RWPE2 (cell line): Measurements from ENCODE around the gene MAP3K19.

Source experiments
- ATAC-seq: fragments of 200-7000 bp; cut with Tn5 transposase; 3 replicates; pipeline ENCODE4 v1.9.1; 2021; ENCODE audit warnings: low read depth
- DNase-seq: peaks from one replicate; pipeline ENCODE4 v3.0.0-alpha.2; 2020; ENCODE audit warnings: low spot score
- H3K27ac ChIP-seq: fragments of 450-650 bp; 2 replicates; pipeline ENCODE4 v1.5.1; 2017; ENCODE audit warnings: mild to moderate bottlenecking; ENCODE audit not compliant: poor library complexity, severe bottlenecking
- H3K27me3 ChIP-seq: fragments of 250-450 bp; sonication (Bioruptor Pico); 2 replicates; pipeline ENCODE4 v1.5.1; 2021; ENCODE audit warnings: mild to moderate bottlenecking, moderate library complexity; ENCODE audit not compliant: insufficient read depth, poor library complexity, severe bottlenecking
- H3K36me3 ChIP-seq: fragments of 250-450 bp; sonication (Bioruptor Pico); 2 replicates; pipeline ENCODE4 v1.5.1; 2020; ENCODE audit warnings: low read depth, mild to moderate bottlenecking, moderate library complexity
- H3K4me1 ChIP-seq: fragments of 250-450 bp; sonication (Bioruptor Pico); 2 replicates; pipeline ENCODE4 v1.5.1; 2021; ENCODE audit warnings: mild to moderate bottlenecking, moderate library complexity; ENCODE audit not compliant: insufficient read depth, poor library complexity, severe bottlenecking
- H3K4me3 ChIP-seq: fragments of 250-450 bp; sonication (Bioruptor Pico); 2 replicates; pipeline ENCODE4 v1.5.1; 2021; ENCODE audit warnings: mild to moderate bottlenecking, moderate library complexity; ENCODE audit not compliant: severe bottlenecking
- H3K9me3 ChIP-seq: fragments of 250-450 bp; sonication (Bioruptor Pico); 2 replicates; pipeline ENCODE4 v1.5.1; 2021; ENCODE audit warnings: mild to moderate bottlenecking, moderate library complexity; ENCODE audit not compliant: severe bottlenecking
- TF ChIP-seq, protein P1 (sequence below): fragments of 450-650 bp; IDR thresholded peaks from one replicate; pipeline ENCODE4 v1.5.1; 2017; ENCODE audit warnings: mild to moderate bottlenecking, moderate library complexity; ENCODE audit not compliant: poor library complexity, severe bottlenecking

The MAP3K19 gene

GRCh38 chr2:135010200-135010942, 36.9 kb downstream of the MAP3K19 start:
- H3K27ac ChIP-seq: no peak overlapping the region
- no peaks in the 10 kb centered on the region for H3K27me3 ChIP-seq
- H3K9me3 ChIP-seq: no peaks in the 10 kb centered on the region
- no peak for DNase-seq
- no peak overlapping the region for H3K4me3 ChIP-seq
- no peaks in the 10 kb centered on the region for H3K36me3 ChIP-seq
- TF ChIP-seq, protein P1, sequence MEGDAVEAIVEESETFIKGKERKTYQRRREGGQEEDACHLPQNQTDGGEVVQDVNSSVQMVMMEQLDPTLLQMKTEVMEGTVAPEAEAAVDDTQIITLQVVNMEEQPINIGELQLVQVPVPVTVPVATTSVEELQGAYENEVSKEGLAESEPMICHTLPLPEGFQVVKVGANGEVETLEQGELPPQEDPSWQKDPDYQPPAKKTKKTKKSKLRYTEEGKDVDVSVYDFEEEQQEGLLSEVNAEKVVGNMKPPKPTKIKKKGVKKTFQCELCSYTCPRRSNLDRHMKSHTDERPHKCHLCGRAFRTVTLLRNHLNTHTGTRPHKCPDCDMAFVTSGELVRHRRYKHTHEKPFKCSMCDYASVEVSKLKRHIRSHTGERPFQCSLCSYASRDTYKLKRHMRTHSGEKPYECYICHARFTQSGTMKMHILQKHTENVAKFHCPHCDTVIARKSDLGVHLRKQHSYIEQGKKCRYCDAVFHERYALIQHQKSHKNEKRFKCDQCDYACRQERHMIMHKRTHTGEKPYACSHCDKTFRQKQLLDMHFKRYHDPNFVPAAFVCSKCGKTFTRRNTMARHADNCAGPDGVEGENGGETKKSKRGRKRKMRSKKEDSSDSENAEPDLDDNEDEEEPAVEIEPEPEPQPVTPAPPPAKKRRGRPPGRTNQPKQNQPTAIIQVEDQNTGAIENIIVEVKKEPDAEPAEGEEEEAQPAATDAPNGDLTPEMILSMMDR: no peak
- ATAC-seq: no peak
- no peaks in the 10 kb centered on the region for H3K4me1 ChIP-seq

GRCh38 chr2:135009339-135009738, 37.9 kb downstream of the MAP3K19 start:
- ATAC-seq: no peak
- Histone ChIP-seq H3K36me3 (no peaks in the 10 kb centered on the region), H3K4me3 (no peak overlapping the region), H3K4me1 (no peaks in the 10 kb centered on the region), H3K27ac (no peak overlapping the region), H3K27me3 (peaks cover 7% of the 10 kb centered on the region), H3K9me3 (no peaks in the 10 kb centered on the region)
- TF ChIP-seq, protein P1: no peak
- DNase-seq: no peak

DNA sequence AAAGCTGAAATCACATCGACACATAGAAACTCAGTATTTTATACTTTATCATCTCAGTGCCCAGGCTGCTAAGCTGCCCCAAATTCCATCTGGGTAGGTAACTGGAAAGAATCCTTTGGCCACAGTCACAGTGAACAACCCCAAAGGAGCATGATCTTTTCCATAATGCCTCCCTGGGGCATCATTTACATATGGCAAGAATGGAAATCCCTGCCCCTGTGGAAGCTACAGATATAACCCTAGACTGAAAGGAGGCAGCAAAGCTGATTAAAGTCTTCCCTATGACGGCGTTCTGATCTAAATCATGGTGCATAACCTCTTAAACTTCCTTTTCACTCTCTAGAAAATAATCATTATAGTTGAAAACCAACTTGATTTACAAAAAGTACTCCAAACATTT, 41.5 kb downstream of the MAP3K19 start:
- TF ChIP-seq, protein P1: no peak
- peaks cover 7% of the 10 kb centered on the region for H3K27me3 ChIP-seq
- no peaks in the 10 kb centered on the region for H3K36me3 ChIP-seq
- no peak overlapping the region for H3K27ac ChIP-seq
- ATAC-seq (no peak), DNase-seq (no peak)
- H3K4me3 ChIP-seq: no peak overlapping the region
- H3K4me1 ChIP-seq: no peaks in the 10 kb centered on the region
- peaks cover 3% of the 10 kb centered on the region for H3K9me3 ChIP-seq

- Histone ChIP-seq H3K36me3 (no peaks in the 10 kb centered on the region), H3K4me1 (no peaks in the 10 kb centered on the region), H3K4me3 (no peak overlapping the region), H3K9me3 (peaks cover 3% of the 10 kb centered on the region), H3K27ac (no peak overlapping the region), H3K27me3 (peaks cover 7% of the 10 kb centered on the region)
- TF ChIP-seq, protein P1: peak; percentile 97
- ATAC-seq: peak; percentile 98
- DNase-seq: peak; percentile 51
These were observed 43.1 kb downstream of the MAP3K19 start for GRCh38 chr2:135004005-135004746.
